ENCODE data around the gene DNAJC4.

GRCh38 chr11:64256300-64256699 lies 26.0 kb downstream of the DNAJC4 start:
- TF ChIP-seq CTCF (IDR thresholded peaks at IDR 0.05) (no peak), POLR2A (IDR thresholded peaks at IDR 0.05) (no peak)

Measured in heart left ventricle (tissue), 13 donors.